ENCODE results near the gene METAP2.
A peak's percentile ranks its signal among the peaks of the same experiment; 100 is the strongest.

The METAP2 gene

GRCh38 chr12:95516757-95517156 lies 42.8 kb downstream of the METAP2 start:
- FAIRE-seq = no peak

- FAIRE-seq = peak; percentile 47
Observed at GRCh38 chr12:95517246-95517645, 43.3 kb downstream of the METAP2 start.

GRCh38 chr12:95518944-95519343 lies 45.0 kb downstream of the METAP2 start:
- no peak for FAIRE-seq

- FAIRE-seq = no peak
Observed at GRCh38 chr12:95520816-95521215, 46.9 kb downstream of the METAP2 start.

- no peak for FAIRE-seq
Observed at GRCh38 chr12:95522692-95523091, 48.7 kb downstream of the METAP2 start.

GRCh38 chr12:95528431-95528830 lies 54.5 kb downstream of the METAP2 start:
- no peak for FAIRE-seq

- no peak for FAIRE-seq
Observed at GRCh38 chr12:95529693-95530225, 55.8 kb downstream of the METAP2 start.

- FAIRE-seq = no peak
Observed at GRCh38 chr12:95532851-95533250, 58.9 kb downstream of the METAP2 start.

GRCh38 chr12:95533985-95534384 lies 60.0 kb downstream of the METAP2 start:
- FAIRE-seq = no peak

- FAIRE-seq = no peak
Observed at GRCh38 chr12:95538006-95538405, 64.1 kb downstream of the METAP2 start.

- no peak for FAIRE-seq
Observed at GRCh38 chr12:95538656-95539055, 64.7 kb downstream of the METAP2 start.

- FAIRE-seq = no peak
Observed at GRCh38 chr12:95541436-95541835, 67.5 kb downstream of the METAP2 start.

- no peak for FAIRE-seq
Observed at GRCh38 chr12:95543305-95543704, 69.4 kb downstream of the METAP2 start.

GRCh38 chr12:95544756-95545155 lies 70.8 kb downstream of the METAP2 start:
- no peak for FAIRE-seq

- FAIRE-seq = no peak
Observed at GRCh38 chr12:95545303-95545702, 71.4 kb downstream of the METAP2 start.

- FAIRE-seq = no peak
Observed at GRCh38 chr12:95545731-95546490, 72.0 kb downstream of the METAP2 start.

GRCh38 chr12:95546491-95546813 lies 72.5 kb downstream of the METAP2 start:
- FAIRE-seq = no peak

- no peak for FAIRE-seq
Observed at GRCh38 chr12:95547522-95548055, 73.6 kb downstream of the METAP2 start.

GRCh38 chr12:95548056-95548538 lies 74.1 kb downstream of the METAP2 start:
- FAIRE-seq = no peak

- no peak for FAIRE-seq
Observed at GRCh38 chr12:95548539-95549391, 74.8 kb downstream of the METAP2 start.

GRCh38 chr12:95549392-95550084 lies 75.6 kb downstream of the METAP2 start:
- FAIRE-seq = peak; percentile 58

GRCh38 chr12:95551305-95551704 lies 77.4 kb downstream of the METAP2 start, which contains the start of gene USP44:
Gene USP44, minus strand, starts transcription at chr12:95551476. Its CDS starts 17,220 bp downstream, at chr12:95534256.
- no peak for FAIRE-seq
